Brain microvascular endothelial cell (primary cell): ENCODE results near the gene HCFC2.
"Not testable (repeated sequence)": the region's sequence is repeated elsewhere in the genome, so short reads cannot be mapped to it uniquely, and the experiment has no call there.

Experiments used
- DNase-seq: peaks from one replicate; pipeline ENCODE4 v3.0.0-alpha.2; 2020
- H3K27ac ChIP-seq: fragments of 250-450 bp; sonication (Bioruptor Pico); 2 replicates; pipeline ENCODE4 v1.5.1; 2020; ENCODE audit warnings: mild to moderate bottlenecking, moderate library complexity
- H3K27me3 ChIP-seq: fragments of 250-450 bp; sonication (Bioruptor Pico); replicated peaks from 2 replicates; pipeline ENCODE4 v1.5.1; 2020; ENCODE audit warnings: mild to moderate bottlenecking
- H3K36me3 ChIP-seq: fragments of 250-450 bp; sonication (Bioruptor Pico); replicated peaks from 2 replicates; pipeline ENCODE4 v1.5.1; 2020; ENCODE audit warnings: mild to moderate bottlenecking
- H3K4me3 ChIP-seq: 2 replicates; pipeline ENCODE4 v1.5.1; 2011; ENCODE audit warnings: low read depth, mild to moderate bottlenecking, control low read depth, low read length, moderate library complexity
- CTCF ChIP-seq: IDR thresholded peaks from 2 replicates; pipeline ENCODE4 v1.5.1; 2011; ENCODE audit warnings: low read depth, mild to moderate bottlenecking, moderate library complexity, low read length, control low read depth, inconsistent platforms; ENCODE audit errors: missing control alignments
- in situ Hi-C: cut with HindIII; loops from 2 replicates; pipeline ENCODE4 v1.10.0; 2017; ENCODE audit warnings: low sequenced_read_pairs, low pct_ligation_motif_present

The HCFC2 gene

GRCh38 chr12:104026841-104027599 is 37.3 kb upstream of the HCFC2 start:
- H3K4me3 ChIP-seq, result no peak overlapping the region
- no peaks in the 10 kb centered on the region for H3K36me3 ChIP-seq
- no peak for DNase-seq
- H3K27ac ChIP-seq, result no peak overlapping the region
- in situ Hi-C loops, result no loop called here
- TF ChIP-seq CTCF, result no peak
- H3K27me3 ChIP-seq, result no peaks in the 10 kb centered on the region

- H3K27me3 ChIP-seq, DNase-seq, H3K4me3 ChIP-seq, in situ Hi-C loops, H3K27ac ChIP-seq, H3K36me3 ChIP-seq: not testable (repeated sequence)
Measured at GRCh38 chr12:104030596-104030995, 33.7 kb upstream of the HCFC2 start.

GRCh38 chr12:104036143-104036542 is 28.2 kb upstream of the HCFC2 start:
- DNase-seq, in situ Hi-C loops, H3K4me3 ChIP-seq, H3K36me3 ChIP-seq, H3K27me3 ChIP-seq, H3K27ac ChIP-seq: not testable (repeated sequence)

- H3K4me3 ChIP-seq, H3K36me3 ChIP-seq, in situ Hi-C loops, DNase-seq, H3K27ac ChIP-seq, H3K27me3 ChIP-seq: not testable (repeated sequence)
Measured at GRCh38 chr12:104039769-104040168, 24.6 kb upstream of the HCFC2 start.

- Histone ChIP-seq H3K27me3 (no peaks in the 10 kb centered on the region), H3K36me3 (no peaks in the 10 kb centered on the region), H3K4me3 (no peak overlapping the region), H3K27ac (no peak overlapping the region)
- in situ Hi-C loops, result no loop called here
- no peak for TF ChIP-seq CTCF
- no peak for DNase-seq
Measured at GRCh38 chr12:104042580-104042979, 21.8 kb upstream of the HCFC2 start.

- no peak for TF ChIP-seq CTCF
- in situ Hi-C loops, result no loop called here
Measured at GRCh38 chr12:104044158-104044557, 20.2 kb upstream of the HCFC2 start.

GRCh38 chr12:104046306-104046705 is 18.0 kb upstream of the HCFC2 start:
- no peak for TF ChIP-seq CTCF
- Histone ChIP-seq H3K4me3 (no peak overlapping the region), H3K36me3 (no peaks in the 10 kb centered on the region), H3K27me3 (no peaks in the 10 kb centered on the region), H3K27ac (no peak overlapping the region)
- DNase-seq, result no peak
- in situ Hi-C loops, result no loop called here

More at GRCh38 chr12:104044158-104044557, 20.2 kb upstream of the HCFC2 start:
- Histone ChIP-seq H3K27me3 (no peaks in the 10 kb centered on the region), H3K36me3 (no peaks in the 10 kb centered on the region), H3K27ac (no peak overlapping the region), H3K4me3 (no peak overlapping the region)
- no peak for DNase-seq
